Kidney epithelial cell (primary cell): ENCODE data around the gene LYPD6. TPM values are rescaled to one million over a fixed set of nuclear protein-coding genes. Genes with fewer than 3 reads are reported as not detected.

ENCODE experiments used
- DNase-seq: peaks from one replicate; pipeline ENCODE4 v3.0.0-alpha.2; 2010; ENCODE audit warnings: low read depth
- H3K27me3 ChIP-seq: 2 replicates; pipeline ENCODE4 v1.6.0; 2011; ENCODE audit warnings: low read length; ENCODE audit not compliant: control insufficient read depth, insufficient read depth
- H3K36me3 ChIP-seq: 2 replicates; pipeline ENCODE4 v1.5.1; 2011; ENCODE audit warnings: low read length; ENCODE audit not compliant: control insufficient read depth, insufficient read depth
- H3K4me3 ChIP-seq: 2 replicates; pipeline ENCODE4 v1.5.1; 2011; ENCODE audit warnings: low read depth, mild to moderate bottlenecking, control low read depth, low read length
- CTCF ChIP-seq: IDR thresholded peaks from 2 replicates; pipeline ENCODE4 v1.5.1; 2011; ENCODE audit warnings: mild to moderate bottlenecking, moderate library complexity, low read length, control low read depth, inconsistent platforms; ENCODE audit not compliant: insufficient read depth, poor library complexity, severe bottlenecking
- total RNA-seq: library from RNA; depleted of rRNA; stranded (reverse); fragments of >200 nt; gene quantifications from 2 replicates; pipeline ENCODE4 v1.2.3, GENCODE V29; 2015

LYPD6 gene
- total RNA-seq, 1 donor from 2014 or later, result 3.7 TPM

GRCh38 chr2:149464396-149464795 is 134.0 kb downstream of the LYPD6 start:
- no peaks in the 10 kb centered on the region for H3K36me3 ChIP-seq
- no peaks in the 10 kb centered on the region for H3K27me3 ChIP-seq
- no peak for TF ChIP-seq CTCF
- no peak for DNase-seq
- H3K4me3 ChIP-seq, result no peak overlapping the region

- H3K4me3 ChIP-seq, result no peak overlapping the region
- no peak for TF ChIP-seq CTCF
- DNase-seq, result no peak
- no peaks in the 10 kb centered on the region for H3K36me3 ChIP-seq
- H3K27me3 ChIP-seq, result no peaks in the 10 kb centered on the region
These were observed 135.5 kb downstream of the LYPD6 start for GRCh38 chr2:149465873-149466272.

- TF ChIP-seq CTCF, result no peak
- Histone ChIP-seq H3K27me3 (no peaks in the 10 kb centered on the region), H3K4me3 (no peak overlapping the region), H3K36me3 (no peaks in the 10 kb centered on the region)
- DNase-seq, result no peak
These were observed 136.2 kb downstream of the LYPD6 start for GRCh38 chr2:149466635-149467034.

GRCh38 chr2:149467436-149467835 is 137.0 kb downstream of the LYPD6 start:
- TF ChIP-seq CTCF, result no peak
- Histone ChIP-seq H3K36me3 (no peaks in the 10 kb centered on the region), H3K27me3 (no peaks in the 10 kb centered on the region), H3K4me3 (no peak overlapping the region)
- DNase-seq, result no peak

GRCh38 chr2:149468636-149469035 is 138.2 kb downstream of the LYPD6 start:
- no peak for DNase-seq
- H3K4me3 ChIP-seq, result no peak overlapping the region
- no peaks in the 10 kb centered on the region for H3K27me3 ChIP-seq
- no peaks in the 10 kb centered on the region for H3K36me3 ChIP-seq
- no peak for TF ChIP-seq CTCF

GRCh38 chr2:149470046-149470445 is 139.7 kb downstream of the LYPD6 start:
- TF ChIP-seq CTCF, result no peak
- Histone ChIP-seq H3K36me3 (no peaks in the 10 kb centered on the region), H3K27me3 (no peaks in the 10 kb centered on the region), H3K4me3 (no peak overlapping the region)
- no peak for DNase-seq
